Testis (tissue), 3 donors: ENCODE results near the gene NPC1L1. TPM values are rescaled to one million over a fixed set of nuclear protein-coding genes. Genes with fewer than 3 reads are reported as not detected.

ENCODE experiments used
- DNase-seq: peaks from one replicate; pipeline ENCODE4 v3.0.0-alpha.2; 2019
- H3K27ac ChIP-seq, 2 donors: fragments of 200-600 bp; sonication (generic); one replicate each; pipeline ENCODE4 v1.5.1; 2019
- H3K27me3 ChIP-seq: fragments of 200-600 bp; sonication (generic); one replicate; pipeline ENCODE4 v1.5.1; 2019
- H3K36me3 ChIP-seq: fragments of 200-600 bp; sonication (generic); one replicate; pipeline ENCODE4 v1.5.1; 2017; ENCODE audit warnings: low read depth; ENCODE audit errors: missing control alignments
- H3K4me1 ChIP-seq: fragments of 200-600 bp; sonication (generic); one replicate; pipeline ENCODE4 v1.5.1; 2019
- H3K4me3 ChIP-seq, 2 donors: fragments of 200-600 bp; sonication (generic); one replicate each; pipeline ENCODE4 v1.5.1; 2017 to 2019
- H3K9me3 ChIP-seq: fragments of 200-600 bp; sonication (generic); one replicate; pipeline ENCODE4 v1.5.1; 2017
- POLR2A ChIP-seq: fragments of 450-650 bp; IDR thresholded peaks from one replicate; pipeline ENCODE4 v1.6.1; 2017; ENCODE audit warnings: antibody characterized with exemption, mild to moderate bottlenecking, moderate library complexity
- WGBS, 2 donors: methylation state at CpG; one replicate each; pipeline ENCODE4 v1.1.5; 2018; 5-methylcytosine and 5-hydroxymethylcytosine counted together
- intact Hi-C: fragments of 100-400 bp; cut with DNase I; formaldehyde crosslinking; loops from one replicate; pipeline ENCODE4 v1.15.1; 2023; ENCODE audit warnings: low total_unique reads
- polyA plus RNA-seq: library from polyadenylated mRNA; stranded (reverse); fragments of 350-450 nt; fragmentation: Illumina TruSeq; extraction: RNeasy Lipid Tissue Mini Kit (QIAGEN cat#74804); gene quantifications from one replicate; pipeline ENCODE4 v1.2.3, GENCODE V29; 2014; ENCODE audit warnings: low read depth, low replicate concordance; ENCODE audit not compliant: insufficient read depth
- total RNA-seq, 2 donors: library from RNA; depleted of rRNA; stranded (reverse); fragments of >200 nt; gene quantifications; one replicate each; pipeline ENCODE4 v1.2.3, GENCODE V29; 2016
- TF ChIP-seq, protein P1 (sequence below), 3 experiments: fragments of 450-650 bp in 2 of 3; fragments of 200-600 bp in 1 of 3; sonication (generic) in 1 of 3; IDR thresholded peaks; one replicate each; pipeline ENCODE4 v1.5.1; 2016 to 2019; ENCODE audit warnings: antibody characterized with exemption in 3 of 3, mild to moderate bottlenecking in 2 of 3, moderate library complexity in 1 of 3

Gene NPC1L1
- total and polyA plus RNA-seq, 3 donors from 2014 or later: 0.37 to 0.83 (median 0.55) TPM

- 80 to 93% methylated on average over 5 to 27 of the region's 27 CpGs for WGBS, 2 donors
- no peaks in the 10 kb centered on the region for H3K36me3 ChIP-seq
- intact Hi-C loops: no loop called here
- H3K9me3 ChIP-seq: no peaks in the 10 kb centered on the region
- TF ChIP-seq POLR2A: no peak
- TF ChIP-seq, protein P1, sequence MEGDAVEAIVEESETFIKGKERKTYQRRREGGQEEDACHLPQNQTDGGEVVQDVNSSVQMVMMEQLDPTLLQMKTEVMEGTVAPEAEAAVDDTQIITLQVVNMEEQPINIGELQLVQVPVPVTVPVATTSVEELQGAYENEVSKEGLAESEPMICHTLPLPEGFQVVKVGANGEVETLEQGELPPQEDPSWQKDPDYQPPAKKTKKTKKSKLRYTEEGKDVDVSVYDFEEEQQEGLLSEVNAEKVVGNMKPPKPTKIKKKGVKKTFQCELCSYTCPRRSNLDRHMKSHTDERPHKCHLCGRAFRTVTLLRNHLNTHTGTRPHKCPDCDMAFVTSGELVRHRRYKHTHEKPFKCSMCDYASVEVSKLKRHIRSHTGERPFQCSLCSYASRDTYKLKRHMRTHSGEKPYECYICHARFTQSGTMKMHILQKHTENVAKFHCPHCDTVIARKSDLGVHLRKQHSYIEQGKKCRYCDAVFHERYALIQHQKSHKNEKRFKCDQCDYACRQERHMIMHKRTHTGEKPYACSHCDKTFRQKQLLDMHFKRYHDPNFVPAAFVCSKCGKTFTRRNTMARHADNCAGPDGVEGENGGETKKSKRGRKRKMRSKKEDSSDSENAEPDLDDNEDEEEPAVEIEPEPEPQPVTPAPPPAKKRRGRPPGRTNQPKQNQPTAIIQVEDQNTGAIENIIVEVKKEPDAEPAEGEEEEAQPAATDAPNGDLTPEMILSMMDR (IDR thresholded peaks at IDR 0.05): no peak
- no peak for DNase-seq
- no peak overlapping the region for H3K4me3 ChIP-seq
- H3K4me1 ChIP-seq: no peaks in the 10 kb centered on the region
- H3K27me3 ChIP-seq: no peaks in the 10 kb centered on the region
- no peak overlapping the region for H3K27ac ChIP-seq
Measured at GRCh38 chr7:44539669-44540506, 1.2 kb downstream of the NPC1L1 start.

- Histone ChIP-seq H3K27me3 (no peaks in the 10 kb centered on the region), H3K4me1 (no peaks in the 10 kb centered on the region), H3K9me3 (no peaks in the 10 kb centered on the region), H3K4me3 (no peak overlapping the region), H3K36me3 (no peaks in the 10 kb centered on the region), H3K27ac (no peak overlapping the region)
- WGBS, 2 donors: 69 to 93% methylated on average over 4 to 32 of the region's 32 CpGs
- intact Hi-C loops: no loop called here
- TF ChIP-seq, protein P1 (IDR thresholded peaks at IDR 0.05): no peak
- TF ChIP-seq POLR2A: no peak
- DNase-seq: no peak
Measured at GRCh38 chr7:44538798-44539668, 2.1 kb downstream of the NPC1L1 start.

DNA sequence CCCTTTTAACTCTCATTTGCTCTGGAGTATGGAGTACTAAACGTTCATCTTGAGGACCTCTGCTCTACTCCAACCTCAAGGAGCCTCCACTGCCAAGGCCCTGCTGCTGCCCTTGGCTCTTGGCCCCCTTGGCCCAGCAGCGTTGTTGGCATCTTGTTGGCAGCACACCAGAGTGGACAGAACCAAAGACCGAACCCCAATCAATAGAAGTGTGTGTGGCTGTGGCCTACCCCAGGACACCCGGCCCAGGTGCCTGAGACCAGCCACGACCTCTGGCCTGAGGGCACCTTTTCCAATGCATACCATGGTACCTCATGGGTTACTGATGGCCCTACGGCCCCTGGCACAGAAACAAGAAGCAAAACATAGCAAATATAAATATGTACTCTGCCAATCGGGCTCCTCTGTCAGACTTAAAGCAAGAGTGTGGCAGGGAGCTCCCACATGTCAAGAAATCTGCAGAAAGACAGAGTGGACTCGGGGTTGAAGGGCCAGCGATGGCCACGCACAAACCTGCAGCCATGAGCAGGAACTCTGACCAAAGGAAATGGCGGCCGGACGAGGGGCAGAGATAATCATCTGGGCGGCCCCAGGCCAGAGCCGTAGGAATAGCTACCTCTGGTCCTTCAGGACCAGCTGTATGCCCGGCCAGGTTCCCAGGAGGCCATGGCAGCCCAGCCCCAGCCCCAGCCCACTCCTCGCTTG, 2.9 kb downstream of the NPC1L1 start:
- Histone ChIP-seq H3K9me3 (no peaks in the 10 kb centered on the region), H3K27ac (no peak overlapping the region), H3K36me3 (no peaks in the 10 kb centered on the region), H3K4me3 (no peak overlapping the region), H3K4me1 (no peaks in the 10 kb centered on the region), H3K27me3 (no peaks in the 10 kb centered on the region)
- DNase-seq: no peak
- WGBS, 2 donors: 83 to 89% methylated on average over 9 to 17 of the region's 17 CpGs
- no peak for TF ChIP-seq POLR2A
- TF ChIP-seq, protein P1 (IDR thresholded peaks at IDR 0.05): no peak
- intact Hi-C loops: no loop called here

GRCh38 chr7:44537442-44537841, 3.7 kb downstream of the NPC1L1 start:
- no peak for TF ChIP-seq POLR2A
- TF ChIP-seq, protein P1 (IDR thresholded peaks at IDR 0.05): no peak
- intact Hi-C loops: no loop called here
- H3K4me1 ChIP-seq: no peaks in the 10 kb centered on the region
- no peaks in the 10 kb centered on the region for H3K9me3 ChIP-seq
- no peak for DNase-seq
- 93% methylated on average over 4 to 6 of the region's 6 CpGs for WGBS, 2 donors
- H3K27ac ChIP-seq: no peak overlapping the region
- H3K4me3 ChIP-seq: no peak overlapping the region
- no peaks in the 10 kb centered on the region for H3K27me3 ChIP-seq
- no peaks in the 10 kb centered on the region for H3K36me3 ChIP-seq
